Measurements from ENCODE around the gene OR1I1.

OR1I1 gene

DNA sequence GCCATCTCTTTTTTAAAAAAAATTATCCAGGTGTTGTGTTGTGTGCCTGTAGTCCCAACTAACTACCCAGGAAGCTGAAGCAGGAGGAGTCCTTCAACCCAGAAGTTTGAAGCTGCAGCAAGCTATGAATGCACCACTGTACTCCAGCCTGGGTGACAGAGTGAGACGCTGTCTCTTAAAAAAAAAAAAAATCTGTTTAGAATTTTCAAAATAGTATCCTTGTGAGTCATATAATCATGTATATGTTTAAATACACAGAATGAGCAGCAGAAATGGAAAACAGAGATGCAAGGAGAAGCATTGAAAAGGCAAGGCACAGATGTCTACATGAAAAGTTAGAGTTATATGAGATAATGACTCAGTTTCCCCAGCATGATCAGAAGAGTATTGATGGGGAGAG lies 56.4 kb downstream of the OR1I1 start:
- no peak for DNase-seq (ENCODE audit: extremely low spot score, insufficient read length, low read depth)
- no peak for FAIRE-seq

DNA sequence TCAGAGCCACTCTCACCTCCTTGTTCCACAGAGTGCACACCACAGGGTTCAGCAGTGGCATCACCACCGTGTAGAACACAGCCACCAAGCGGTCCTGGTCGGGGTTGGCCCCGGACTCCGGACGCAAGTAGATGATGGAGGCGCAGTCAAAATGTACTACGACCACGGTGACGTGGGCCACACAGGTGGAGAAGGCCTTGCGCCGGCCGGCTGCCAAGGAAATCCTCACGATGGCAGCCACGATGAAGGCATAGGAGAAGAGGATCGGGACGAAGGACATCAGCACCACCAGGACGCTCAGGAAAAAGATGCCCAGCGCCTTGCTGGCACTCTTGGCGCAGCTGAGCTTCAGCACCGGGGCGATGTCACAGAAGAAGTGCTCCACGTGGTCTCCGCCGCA lies 59.1 kb downstream of the OR1I1 start:
- no peak for DNase-seq (ENCODE audit: extremely low spot score, insufficient read length, low read depth)
- no peak for FAIRE-seq

DNA sequence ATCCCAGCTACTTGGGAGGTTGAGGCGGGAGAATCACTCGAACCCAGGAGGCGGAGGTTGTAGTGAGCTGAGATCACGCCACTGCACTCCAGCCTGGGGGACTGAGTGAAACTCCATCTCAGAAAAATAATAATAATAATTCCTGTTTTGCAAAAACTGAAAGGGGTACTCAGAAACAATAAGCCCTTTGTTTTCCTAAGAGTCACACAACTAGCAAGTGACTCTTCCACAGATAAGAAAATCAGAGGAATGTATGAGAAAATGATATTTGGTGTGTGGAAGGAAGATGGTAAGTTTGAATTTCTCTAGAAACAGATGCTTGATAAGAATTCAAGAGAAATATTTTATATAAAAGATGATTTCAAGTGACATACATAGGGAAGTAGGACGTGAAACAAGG lies 60.3 kb downstream of the OR1I1 start:
- DNase-seq (ENCODE audit: extremely low spot score, insufficient read length, low read depth), result no peak
- FAIRE-seq, result no peak

All from GM18507 (cell line).